Stimulated activated CD8-positive, alpha-beta memory T cell treated with anti-CD3 and anti-CD28 coated beads, Interleukin-7, amount 100 ng/mL, for 4 hours (primary cell): ENCODE data around the gene KAZN.

Source experiments
- DNase-seq, 2 donors: peaks; one replicate each; pipeline ENCODE4 v3.0.0-alpha.2; 2020; ENCODE audit warnings: low read depth in 2 of 2

Gene KAZN

DNA sequence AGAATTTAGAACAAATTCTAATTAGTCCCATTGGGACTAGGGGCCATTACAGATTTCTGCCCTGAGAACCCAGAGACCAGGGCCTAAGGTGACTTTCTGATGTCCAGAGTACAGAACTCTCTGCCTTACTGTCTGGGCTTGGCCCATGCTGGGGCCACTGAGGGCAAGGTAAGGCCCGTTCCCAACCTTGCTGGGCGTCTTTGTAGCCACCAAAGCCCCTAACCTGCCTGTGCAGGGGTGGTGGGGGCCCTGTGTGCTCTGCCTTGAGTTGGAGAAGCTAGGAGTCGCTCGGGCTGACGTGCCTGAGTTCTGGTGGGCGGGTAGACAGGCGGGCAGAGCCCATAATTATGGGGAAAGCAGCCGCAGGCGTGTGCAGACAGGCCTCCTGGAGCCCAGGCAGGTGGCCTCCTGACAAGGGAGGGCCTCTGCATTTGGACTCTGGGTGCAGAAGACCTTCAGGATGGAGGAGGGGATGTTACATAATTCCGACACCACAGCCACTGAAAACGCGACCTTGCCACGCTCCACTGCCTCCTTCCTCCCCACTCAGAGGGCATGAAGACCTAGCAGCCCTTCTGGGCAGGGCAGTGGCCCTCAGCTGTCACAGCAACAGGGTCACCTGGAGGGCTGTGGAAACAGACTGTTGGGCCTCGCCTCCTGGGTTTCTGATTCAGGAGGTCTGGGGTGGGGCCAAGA is 315.1 kb downstream of the KAZN start:
- no peak for DNase-seq

DNA sequence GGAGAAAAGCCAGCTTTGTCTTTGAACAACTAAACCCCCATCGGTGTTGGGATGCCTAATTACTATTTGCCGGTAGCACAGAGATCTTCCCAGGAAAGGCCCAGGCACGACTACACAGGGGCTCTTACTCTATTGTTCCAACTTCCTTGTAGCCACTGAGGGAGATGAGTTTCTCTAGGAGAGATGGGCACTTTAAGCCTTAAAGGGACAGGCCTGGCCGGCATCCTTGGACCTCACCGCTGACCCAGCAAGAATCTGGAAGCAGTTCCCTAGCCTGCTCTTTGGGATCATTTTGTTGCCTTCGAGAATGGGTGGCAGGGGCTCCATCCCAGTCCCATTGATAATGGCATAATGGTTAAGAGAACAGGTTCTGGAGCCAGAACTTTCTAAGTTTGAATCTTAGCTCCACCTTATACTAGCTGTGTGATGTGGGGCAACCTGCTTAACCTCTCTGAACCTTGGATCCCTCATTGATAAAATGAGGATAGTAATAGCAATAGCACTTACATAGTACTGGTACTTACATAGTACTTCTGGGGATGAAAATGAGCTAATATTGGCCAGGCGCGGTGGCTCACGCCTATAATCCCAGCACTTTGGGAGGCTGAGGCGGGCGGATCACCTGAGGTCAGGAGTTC is 316.0 kb downstream of the KAZN start:
- no peak for DNase-seq

GRCh38 chr1:14915356-14916054 is 317.0 kb downstream of the KAZN start:
- DNase-seq = peak in 1 of 2 donors; percentile 8

DNA sequence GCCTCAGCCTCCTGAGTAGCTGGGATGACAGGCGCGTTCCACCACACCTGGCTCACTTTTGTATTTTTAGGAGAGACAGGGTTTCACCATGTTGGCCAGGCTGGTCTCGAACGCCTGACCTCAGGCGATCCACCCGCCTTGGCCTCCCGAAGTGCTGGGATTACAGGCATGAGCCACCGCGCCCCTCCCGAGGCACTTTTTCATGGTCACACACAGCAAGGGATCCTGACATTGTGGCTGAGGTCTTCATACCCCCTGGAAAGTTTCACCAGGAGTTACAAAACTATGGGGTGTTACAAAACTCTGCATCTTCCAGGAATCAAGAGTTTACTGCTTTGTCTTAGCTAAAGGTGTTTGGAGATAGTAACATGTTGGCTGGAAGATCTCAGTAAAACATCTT is 320.8 kb downstream of the KAZN start:
- no peak for DNase-seq

DNA sequence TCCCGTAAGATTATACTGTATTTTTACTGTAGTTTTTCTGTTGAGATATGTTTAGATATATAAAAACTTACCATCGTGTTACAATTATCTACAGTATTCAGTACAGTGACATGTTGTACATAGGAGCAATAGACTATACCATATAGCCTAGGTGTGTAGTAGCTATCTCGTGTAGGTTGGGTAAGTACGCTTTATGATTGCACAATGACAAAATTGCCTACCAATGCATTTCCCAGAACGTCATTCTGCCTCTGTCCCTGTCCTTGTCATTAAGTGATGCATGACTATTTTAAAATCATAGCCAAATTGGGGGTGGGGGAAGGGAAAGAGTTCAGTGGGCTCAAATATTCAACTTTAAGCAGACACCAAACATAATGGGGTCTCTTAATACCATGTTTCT is 321.3 kb downstream of the KAZN start:
- DNase-seq = no peak

- DNase-seq = no peak
Measured at GRCh38 chr1:14921057-14921456, 322.6 kb downstream of the KAZN start.

DNA sequence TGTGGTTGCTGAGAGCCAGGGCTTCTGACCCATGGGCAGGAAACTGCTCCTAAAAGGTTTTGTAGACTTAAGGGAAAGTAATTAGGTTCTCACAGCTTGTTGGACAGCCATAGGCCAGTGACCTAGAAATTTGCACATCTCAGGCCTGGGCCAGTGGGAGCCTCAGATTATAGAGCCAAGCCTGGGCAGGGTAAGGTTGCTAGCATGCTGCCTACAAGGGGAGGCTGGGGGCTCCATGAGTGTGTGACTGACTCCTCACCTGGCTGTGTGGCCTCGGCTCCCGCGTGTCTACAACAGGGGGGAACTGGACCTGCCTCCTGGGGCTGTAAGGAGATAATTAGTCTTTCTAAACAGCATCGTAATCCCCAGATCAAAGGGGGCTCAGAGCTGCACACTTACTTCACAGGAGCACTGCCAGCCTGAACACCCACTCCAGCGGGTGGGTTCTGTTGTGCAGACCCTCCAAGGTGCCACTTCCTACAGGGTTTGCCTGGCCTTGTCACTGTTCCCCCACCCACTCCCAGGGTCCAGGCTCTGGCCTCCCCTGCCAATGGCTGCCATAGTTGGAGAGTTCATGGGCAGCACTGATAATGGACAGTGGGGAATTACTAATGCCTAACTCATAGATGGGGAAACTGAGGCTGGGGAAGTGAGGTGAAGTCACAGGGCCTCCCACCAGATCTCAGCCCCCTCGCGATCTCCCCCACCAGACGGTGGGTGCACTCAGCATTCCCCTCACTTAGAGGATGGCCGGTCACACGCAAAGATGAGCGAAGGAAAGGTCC is 324.6 kb downstream of the KAZN start:
- DNase-seq = no peak

- DNase-seq = peak in 1 of 2 donors; percentile 17
Measured at GRCh38 chr1:14923727-14924452, 325.4 kb downstream of the KAZN start.

DNA sequence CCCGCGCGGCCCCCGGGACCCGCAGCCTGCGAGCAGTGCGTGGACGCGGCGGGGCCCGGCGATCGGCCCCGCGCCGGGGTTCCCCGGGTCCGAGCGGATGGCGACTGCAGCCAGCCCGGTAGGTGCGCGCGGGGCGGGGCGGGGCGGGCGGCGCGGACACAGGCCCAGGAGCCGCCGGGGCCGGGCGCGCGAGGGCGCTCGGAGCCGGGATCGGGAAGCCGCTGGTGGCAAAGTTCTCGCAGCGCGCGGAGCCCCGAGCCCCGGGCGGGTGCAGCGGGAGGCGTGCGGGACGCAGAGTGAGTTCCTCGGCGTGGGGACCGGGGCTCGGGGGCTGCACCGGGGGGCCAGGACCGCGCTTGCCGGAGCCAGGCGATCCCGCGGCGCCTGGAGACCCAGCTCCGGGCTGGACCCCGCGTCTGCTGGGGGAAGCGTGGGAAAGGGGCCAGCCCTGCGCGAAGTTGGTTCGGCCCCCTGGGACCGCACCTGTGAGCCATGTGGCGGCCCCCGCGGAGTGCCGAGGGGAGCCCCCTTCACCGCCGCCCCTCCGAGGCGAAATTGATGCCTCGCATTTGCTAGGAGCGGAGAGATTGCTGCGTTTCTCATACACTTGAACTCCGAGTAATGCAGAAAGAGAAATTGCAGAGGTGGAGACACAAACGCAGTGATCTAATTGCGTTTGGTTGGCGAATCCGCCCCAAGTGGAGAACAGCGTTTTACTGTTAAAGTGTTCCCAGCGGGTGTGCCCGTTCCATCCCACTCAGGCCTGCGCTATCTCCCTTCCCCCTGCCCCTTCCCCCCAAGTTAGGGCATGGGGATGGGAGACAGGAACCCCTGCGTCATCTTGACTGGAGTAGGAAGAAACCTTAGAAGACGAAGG is 326.2 kb downstream of the KAZN start:
- DNase-seq = no peak

DNA sequence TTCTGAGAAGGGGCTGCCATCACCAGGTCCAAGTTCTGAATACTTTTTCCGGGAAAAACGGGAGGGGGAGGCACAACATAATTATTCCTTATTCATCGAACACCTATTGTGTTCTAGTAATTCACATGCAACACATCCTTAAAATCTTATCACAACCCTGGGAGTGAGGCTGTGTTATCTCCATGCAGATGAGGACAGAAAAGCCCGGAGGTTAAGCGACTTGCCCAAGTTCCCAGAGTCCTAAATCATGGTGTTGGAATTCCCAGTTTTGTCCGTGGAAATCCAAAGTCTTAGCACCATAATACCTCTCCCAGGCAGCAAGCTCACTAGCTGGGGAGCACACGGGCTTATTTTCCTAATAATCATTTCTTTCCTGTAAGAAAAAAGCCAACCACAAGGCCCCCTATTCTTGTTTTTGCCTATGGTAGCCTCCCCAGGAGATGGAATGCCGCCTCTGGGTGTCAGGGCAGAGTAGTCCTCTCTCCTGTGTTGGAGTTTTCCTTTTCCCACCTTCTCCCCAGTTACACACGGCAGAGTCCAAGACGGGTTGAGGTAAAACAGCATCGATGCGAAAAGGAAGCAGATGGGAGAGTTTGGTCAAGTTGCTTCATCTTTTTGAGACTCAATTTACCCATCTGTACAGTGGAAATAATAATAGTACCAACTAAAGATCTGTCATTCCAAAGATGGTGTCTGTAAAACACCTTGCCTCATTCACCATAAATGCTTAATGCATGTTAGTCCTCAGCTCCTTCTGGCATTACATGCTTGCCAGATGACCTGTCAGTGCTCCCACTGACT is 327.1 kb downstream of the KAZN start:
- DNase-seq = no peak

GRCh38 chr1:14926229-14926628 is 327.7 kb downstream of the KAZN start:
- no peak for DNase-seq

DNA sequence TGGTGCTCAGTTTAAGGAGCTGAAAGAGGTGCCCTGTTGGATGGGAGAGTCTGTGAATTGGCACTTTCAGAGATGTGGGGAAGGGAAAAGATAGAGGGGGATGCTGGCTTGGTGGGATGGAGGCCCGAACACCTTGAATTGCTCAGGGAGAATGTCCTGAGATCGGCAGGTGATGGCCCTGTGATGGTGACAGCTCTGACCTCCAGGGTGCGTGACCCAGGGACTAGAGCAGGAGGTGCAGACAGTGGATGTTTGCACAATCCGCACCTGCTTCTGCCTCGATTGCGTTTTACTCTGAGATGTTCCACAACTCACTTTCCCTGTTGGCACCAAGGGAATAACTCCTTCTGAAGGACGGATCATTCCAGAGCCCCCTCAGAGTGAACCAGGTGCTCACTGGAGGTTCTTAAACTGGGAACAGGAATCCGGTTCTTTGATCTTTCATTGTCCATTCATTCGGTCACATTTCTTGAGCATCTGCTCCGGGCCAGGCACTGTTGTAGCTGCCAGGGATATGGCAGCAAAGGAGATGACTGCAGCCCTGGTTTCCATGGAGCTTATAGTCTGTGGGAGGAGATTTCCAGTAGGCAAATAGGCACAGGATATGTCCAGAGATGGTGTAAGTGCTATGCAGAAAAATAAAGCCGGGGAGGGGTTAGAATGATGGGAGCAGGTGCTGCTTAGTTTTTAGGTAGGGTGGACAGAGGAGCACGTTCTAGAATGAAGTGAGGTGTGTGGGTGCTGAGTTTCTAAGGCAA is 328.5 kb downstream of the KAZN start:
- no peak for DNase-seq

GRCh38 chr1:14928412-14928811 is 329.9 kb downstream of the KAZN start:
- DNase-seq = no peak

DNA sequence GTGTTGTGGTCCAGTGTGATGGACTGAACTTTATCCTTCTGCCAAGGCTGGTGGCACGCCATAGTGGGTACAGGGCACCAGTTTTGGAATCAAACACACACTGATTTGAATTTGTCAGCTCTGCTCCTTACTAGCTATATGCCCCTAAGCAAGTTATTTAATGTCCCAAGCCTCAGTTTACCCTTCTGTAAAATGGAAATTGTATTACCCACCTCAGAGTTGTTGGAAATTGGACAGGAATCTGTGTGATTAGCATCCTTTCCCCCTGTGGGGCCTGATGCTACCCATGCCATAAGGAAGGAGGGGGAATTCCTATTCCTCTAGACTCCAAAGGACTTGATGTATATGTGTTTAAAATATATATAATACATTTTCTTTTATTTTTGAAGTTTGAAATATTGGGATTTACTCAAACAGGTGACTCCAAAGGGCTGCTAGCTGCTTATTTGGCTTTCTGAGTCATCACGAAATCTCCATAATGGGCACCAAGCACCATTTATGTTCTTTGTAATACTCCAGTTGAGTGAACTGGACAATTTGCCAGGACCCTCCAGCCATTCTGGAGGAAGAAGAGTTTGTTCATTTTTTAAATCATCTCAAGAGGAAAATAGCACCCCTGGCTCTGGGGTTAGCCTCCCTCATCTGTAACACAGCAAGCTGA is 330.5 kb downstream of the KAZN start:
- DNase-seq = no peak

GRCh38 chr1:14929547-14930246 is 331.2 kb downstream of the KAZN start:
- no peak for DNase-seq

DNA sequence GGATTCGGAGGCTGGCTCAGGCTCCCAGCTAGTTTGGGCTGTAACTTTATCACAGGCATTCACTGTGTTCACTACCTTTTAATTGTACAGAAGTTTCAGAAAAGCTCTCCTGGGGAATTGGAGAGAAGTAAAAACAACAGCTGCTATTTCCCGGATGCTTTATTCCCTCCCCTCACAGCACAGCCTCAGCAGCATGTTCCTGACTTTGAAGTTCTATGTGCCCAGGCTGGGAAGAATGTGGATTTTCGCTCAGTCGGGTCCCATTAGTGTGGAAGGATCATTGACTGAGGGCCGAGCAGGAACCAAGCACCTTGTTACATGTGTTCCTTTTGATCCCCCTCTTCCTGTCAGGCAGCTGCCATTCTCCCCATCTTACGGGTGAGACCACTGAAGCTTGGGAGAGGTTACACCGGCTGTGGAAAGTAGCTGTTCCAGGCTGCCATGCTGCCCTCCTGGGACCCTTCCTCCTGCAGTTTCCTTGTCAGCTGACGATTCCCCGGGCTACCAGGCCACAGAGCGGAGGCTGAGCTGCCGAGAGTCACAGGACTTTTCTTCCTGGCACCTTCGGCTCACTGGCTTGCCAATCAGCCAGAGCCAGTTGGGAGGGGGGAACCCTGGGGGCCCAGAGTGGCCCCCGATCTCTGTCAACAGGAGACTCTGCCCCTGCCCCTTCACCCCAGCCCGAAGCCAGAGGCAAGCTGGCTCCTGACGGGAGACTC is 331.9 kb downstream of the KAZN start:
- DNase-seq = no peak

DNA sequence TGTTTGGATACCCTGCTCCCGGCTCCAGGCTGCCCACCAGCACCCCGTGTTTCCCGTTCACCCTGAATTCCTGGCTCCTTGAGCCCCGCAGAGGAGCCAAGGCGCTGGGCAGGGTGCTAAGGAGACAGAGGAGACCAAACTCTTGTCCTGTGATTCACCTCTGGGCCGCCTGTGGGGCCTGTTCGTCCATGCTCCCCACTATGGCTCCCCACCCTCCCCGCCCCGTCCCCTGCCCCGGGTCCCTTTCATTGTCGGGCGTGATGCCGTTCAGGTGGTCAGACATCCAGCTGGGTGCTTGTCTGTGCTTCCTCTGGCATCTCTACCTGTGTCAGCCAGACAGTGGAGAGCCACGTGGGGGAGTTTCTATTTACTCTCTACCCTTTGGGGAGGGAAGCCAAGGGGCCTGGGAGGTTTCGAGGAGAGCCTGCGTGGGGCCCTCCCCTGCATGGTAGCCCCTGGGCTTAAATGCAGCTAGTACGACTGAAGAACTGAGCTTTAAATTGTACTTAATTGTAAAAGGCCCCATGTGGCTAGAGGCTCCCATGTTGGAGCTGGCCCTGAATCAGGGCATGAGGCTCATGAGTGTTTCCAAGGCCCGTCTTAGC is 333.7 kb downstream of the KAZN start:
- DNase-seq = no peak
